ENCODE results near the gene KLHDC8A.

DNA sequence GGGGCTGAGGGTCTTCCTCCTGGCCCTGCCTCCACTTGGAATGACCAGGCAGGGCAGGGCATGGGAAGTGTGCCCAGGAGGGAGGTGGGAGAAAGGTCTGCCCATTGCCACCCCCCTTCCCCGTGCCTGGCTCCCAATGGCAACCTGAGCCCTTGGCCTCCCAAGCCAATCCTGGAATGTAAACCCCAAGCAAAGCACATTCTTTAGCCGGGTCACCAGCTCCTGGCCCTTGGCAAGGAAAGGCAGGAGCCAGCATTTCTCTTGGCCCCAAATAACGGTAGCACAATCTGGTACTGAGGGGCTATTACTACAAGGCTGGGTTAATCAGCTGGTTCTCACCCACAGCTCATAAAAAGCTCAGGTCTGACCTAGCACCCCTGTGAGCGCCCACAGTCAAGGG lies 28.2 kb downstream of the KLHDC8A start:
- TF ChIP-seq, protein P1, sequence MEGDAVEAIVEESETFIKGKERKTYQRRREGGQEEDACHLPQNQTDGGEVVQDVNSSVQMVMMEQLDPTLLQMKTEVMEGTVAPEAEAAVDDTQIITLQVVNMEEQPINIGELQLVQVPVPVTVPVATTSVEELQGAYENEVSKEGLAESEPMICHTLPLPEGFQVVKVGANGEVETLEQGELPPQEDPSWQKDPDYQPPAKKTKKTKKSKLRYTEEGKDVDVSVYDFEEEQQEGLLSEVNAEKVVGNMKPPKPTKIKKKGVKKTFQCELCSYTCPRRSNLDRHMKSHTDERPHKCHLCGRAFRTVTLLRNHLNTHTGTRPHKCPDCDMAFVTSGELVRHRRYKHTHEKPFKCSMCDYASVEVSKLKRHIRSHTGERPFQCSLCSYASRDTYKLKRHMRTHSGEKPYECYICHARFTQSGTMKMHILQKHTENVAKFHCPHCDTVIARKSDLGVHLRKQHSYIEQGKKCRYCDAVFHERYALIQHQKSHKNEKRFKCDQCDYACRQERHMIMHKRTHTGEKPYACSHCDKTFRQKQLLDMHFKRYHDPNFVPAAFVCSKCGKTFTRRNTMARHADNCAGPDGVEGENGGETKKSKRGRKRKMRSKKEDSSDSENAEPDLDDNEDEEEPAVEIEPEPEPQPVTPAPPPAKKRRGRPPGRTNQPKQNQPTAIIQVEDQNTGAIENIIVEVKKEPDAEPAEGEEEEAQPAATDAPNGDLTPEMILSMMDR (conservative IDR thresholded peaks at IDR 0.05 in 1 of 2, IDR thresholded peaks at IDR 0.05 in 1 of 2; ENCODE audit: low read depth in 1 of 2, low read length in 2 of 2): no peak
- no peak for TF ChIP-seq EZH2 (IDR thresholded peaks at IDR 0.05; ENCODE audit: low read length, missing control alignments)
